Activated naive CD4-positive, alpha-beta T cell treated with anti-CD3 and anti-CD28 coated beads, Interleukin-2, amount 50 U/mL, for 72 hours (primary cell): Measurements from ENCODE around the gene ATP2C2. TPM values are rescaled to one million over a fixed set of nuclear protein-coding genes. Genes with fewer than 3 reads are reported as not detected.
"Not testable (repeated sequence)": the region's sequence is repeated elsewhere in the genome, so short reads cannot be mapped to it uniquely, and the experiment has no call there.

Source experiments
- ATAC-seq, 2 donors: fragments of 150-1000 bp; cut with Tn5 transposase; 2 replicates each; pipeline ENCODE4 v1.10.0; 2021; ENCODE audit warnings: mild to moderate bottlenecking in 2 of 2, moderate library complexity in 2 of 2
- DNase-seq, 2 donors: peaks; one replicate each; pipeline ENCODE4 v3.0.0; 2021 to 2022; ENCODE audit warnings: low spot score in 2 of 2
- H3K27ac Mint-ChIP-seq, 2 donors: one replicate each; pipeline ENCODE4 v1.8.0; 2022; ENCODE audit warnings: mild to moderate bottlenecking in 2 of 2, mixed read lengths in 2 of 2
- H3K36me3 Mint-ChIP-seq, 2 donors: one replicate each; pipeline ENCODE4 v1.8.0; 2022; ENCODE audit warnings: mixed read lengths in 2 of 2
- H3K9me3 Mint-ChIP-seq, 2 donors: one replicate each; pipeline ENCODE4 v1.8.0; 2022; ENCODE audit warnings: mixed read lengths in 2 of 2
- total RNA-seq, 2 donors: library from RNA; stranded (reverse); gene quantifications; one replicate each; pipeline ENCODE4 v1.2.3, GENCODE V29; 2022

ATP2C2 gene
- total RNA-seq, 2 donors from 2014 or later = not detected

- ATAC-seq (no peak), DNase-seq (no peak)
- peaks cover 8 to 17% of the 10 kb centered on the region in 2 donors for H3K9me3 Mint-ChIP-seq
- peaks cover 8 to 18% of the 10 kb centered on the region in 2 donors for H3K36me3 Mint-ChIP-seq
- no peak overlapping the region for H3K27ac Mint-ChIP-seq
These were observed 33.9 kb upstream of the ATP2C2 start for GRCh38 chr16:84334482-84334881.

- Mint-ChIP-seq H3K36me3 (peaks cover 8 to 18% of the 10 kb centered on the region in 2 donors), H3K9me3 (peaks cover 8 to 17% of the 10 kb centered on the region in 2 donors)
- not testable (repeated sequence) for DNase-seq, H3K27ac Mint-ChIP-seq, ATAC-seq
These were observed 31.1 kb upstream of the ATP2C2 start for GRCh38 chr16:84337236-84337635.

- H3K9me3 Mint-ChIP-seq = peaks cover 8 to 17% of the 10 kb centered on the region in 2 donors
- DNase-seq = no peak
- peaks cover 8 to 18% of the 10 kb centered on the region in 2 donors for H3K36me3 Mint-ChIP-seq
- ATAC-seq = no peak
- H3K27ac Mint-ChIP-seq = no peak overlapping the region
These were observed 29.0 kb upstream of the ATP2C2 start for GRCh38 chr16:84339311-84339710.

- DNase-seq (no peak), ATAC-seq (no peak)
- Mint-ChIP-seq H3K27ac (no peak overlapping the region), H3K36me3 (peaks cover 8 to 18% of the 10 kb centered on the region in 2 donors), H3K9me3 (peaks cover 8 to 17% of the 10 kb centered on the region in 2 donors)
These were observed 28.6 kb upstream of the ATP2C2 start for GRCh38 chr16:84339766-84340165.

GRCh38 chr16:84340325-84341040 is 27.9 kb upstream of the ATP2C2 start:
- ATAC-seq = no peak
- H3K9me3 Mint-ChIP-seq = peaks cover 8 to 13% of the 10 kb centered on the region in 2 donors

GRCh38 chr16:84341528-84342295 is 26.6 kb upstream of the ATP2C2 start:
- H3K27ac Mint-ChIP-seq = no peak overlapping the region
- peaks cover 8 to 9% of the 10 kb centered on the region in 2 donors for H3K36me3 Mint-ChIP-seq
- peaks cover 8 to 9% of the 10 kb centered on the region in 2 donors for H3K9me3 Mint-ChIP-seq
- ATAC-seq = no peak
- DNase-seq = no peak

More at GRCh38 chr16:84340325-84341040, 27.9 kb upstream of the ATP2C2 start:
- no peak for DNase-seq
- peaks cover 8 to 16% of the 10 kb centered on the region in 2 donors for H3K36me3 Mint-ChIP-seq
- H3K27ac Mint-ChIP-seq = no peak overlapping the region

- DNase-seq, H3K36me3 Mint-ChIP-seq, ATAC-seq, H3K9me3 Mint-ChIP-seq, H3K27ac Mint-ChIP-seq: not testable (repeated sequence)
These were observed 24.5 kb upstream of the ATP2C2 start for GRCh38 chr16:84343800-84344199.

GRCh38 chr16:84344781-84345180 is 23.6 kb upstream of the ATP2C2 start:
- ATAC-seq (no peak), DNase-seq (no peak)
- H3K9me3 Mint-ChIP-seq = no peaks in the 10 kb centered on the region
- no peak overlapping the region for H3K27ac Mint-ChIP-seq
- H3K36me3 Mint-ChIP-seq = no peaks in the 10 kb centered on the region

GRCh38 chr16:84347161-84347560 is 21.2 kb upstream of the ATP2C2 start:
- Mint-ChIP-seq H3K36me3 (no peaks in the 10 kb centered on the region), H3K9me3 (no peaks in the 10 kb centered on the region), H3K27ac (no peak overlapping the region)
- ATAC-seq (no peak), DNase-seq (no peak)

GRCh38 chr16:84348386-84348888 is 19.9 kb upstream of the ATP2C2 start:
- DNase-seq = no peak
- Mint-ChIP-seq H3K9me3 (no peaks in the 10 kb centered on the region), H3K27ac (no peak overlapping the region), H3K36me3 (no peaks in the 10 kb centered on the region)
- no peak for ATAC-seq

GRCh38 chr16:84349862-84350684 is 18.3 kb upstream of the ATP2C2 start:
- no peak for ATAC-seq
- H3K36me3 Mint-ChIP-seq = no peaks in the 10 kb centered on the region
- no peak for DNase-seq
- H3K27ac Mint-ChIP-seq = no peak overlapping the region
- H3K9me3 Mint-ChIP-seq = no peaks in the 10 kb centered on the region

GRCh38 chr16:84350685-84351400 is 17.5 kb upstream of the ATP2C2 start:
- no peak overlapping the region for H3K27ac Mint-ChIP-seq
- H3K36me3 Mint-ChIP-seq = no peaks in the 10 kb centered on the region
- ATAC-seq (no peak), DNase-seq (no peak)
- no peaks in the 10 kb centered on the region for H3K9me3 Mint-ChIP-seq

GRCh38 chr16:84351630-84352029 is 16.7 kb upstream of the ATP2C2 start:
- Mint-ChIP-seq H3K36me3 (no peaks in the 10 kb centered on the region), H3K9me3 (no peaks in the 10 kb centered on the region), H3K27ac (no peak overlapping the region)
- DNase-seq (no peak), ATAC-seq (no peak)

- no peak for DNase-seq
- Mint-ChIP-seq H3K9me3 (no peaks in the 10 kb centered on the region), H3K36me3 (no peaks in the 10 kb centered on the region), H3K27ac (no peak overlapping the region)
- no peak for ATAC-seq
These were observed 14.0 kb upstream of the ATP2C2 start for GRCh38 chr16:84354306-84354705.

- Mint-ChIP-seq H3K9me3 (no peaks in the 10 kb centered on the region), H3K27ac (no peak overlapping the region), H3K36me3 (peaks cover 0 to 3% of the 10 kb centered on the region in 2 donors)
- DNase-seq (no peak), ATAC-seq (no peak)
These were observed 13.2 kb upstream of the ATP2C2 start for GRCh38 chr16:84355149-84355548.

- peaks cover 0 to 4% of the 10 kb centered on the region in 2 donors for H3K9me3 Mint-ChIP-seq
- H3K36me3 Mint-ChIP-seq = peaks cover 4 to 8% of the 10 kb centered on the region in 2 donors
- H3K27ac Mint-ChIP-seq = no peak overlapping the region
- DNase-seq (no peak), ATAC-seq (no peak)
These were observed 12.2 kb upstream of the ATP2C2 start for GRCh38 chr16:84356176-84356575.
